Measurements from ENCODE around the gene NXN.

DNA sequence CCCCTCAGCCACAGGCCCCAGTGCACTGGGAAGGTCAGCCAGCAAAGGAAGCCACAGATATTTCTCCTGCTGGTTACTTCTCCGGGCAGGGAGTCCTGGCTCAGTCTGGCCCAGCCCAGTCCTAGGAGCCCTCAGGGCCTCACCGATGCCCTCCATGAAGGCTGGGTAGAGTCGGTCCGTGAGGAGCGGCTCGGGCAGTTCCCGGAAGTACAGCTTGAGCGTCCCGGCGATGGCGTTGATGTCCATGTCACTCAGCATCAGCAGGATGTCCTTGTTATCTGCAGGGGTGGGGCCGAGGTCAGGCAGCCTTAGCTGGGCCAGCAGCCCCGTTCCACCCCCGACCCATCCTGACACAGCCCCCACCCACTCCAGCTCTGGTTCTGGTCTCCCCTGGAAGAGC, 31.0 kb upstream of the NXN start:
- TF ChIP-seq POLR2AphosphoS5 (IDR thresholded peaks at IDR 0.05; ENCODE audit: insufficient read depth in 1 of 2, low read depth in 1 of 2): no peak
- TF ChIP-seq, protein P1, sequence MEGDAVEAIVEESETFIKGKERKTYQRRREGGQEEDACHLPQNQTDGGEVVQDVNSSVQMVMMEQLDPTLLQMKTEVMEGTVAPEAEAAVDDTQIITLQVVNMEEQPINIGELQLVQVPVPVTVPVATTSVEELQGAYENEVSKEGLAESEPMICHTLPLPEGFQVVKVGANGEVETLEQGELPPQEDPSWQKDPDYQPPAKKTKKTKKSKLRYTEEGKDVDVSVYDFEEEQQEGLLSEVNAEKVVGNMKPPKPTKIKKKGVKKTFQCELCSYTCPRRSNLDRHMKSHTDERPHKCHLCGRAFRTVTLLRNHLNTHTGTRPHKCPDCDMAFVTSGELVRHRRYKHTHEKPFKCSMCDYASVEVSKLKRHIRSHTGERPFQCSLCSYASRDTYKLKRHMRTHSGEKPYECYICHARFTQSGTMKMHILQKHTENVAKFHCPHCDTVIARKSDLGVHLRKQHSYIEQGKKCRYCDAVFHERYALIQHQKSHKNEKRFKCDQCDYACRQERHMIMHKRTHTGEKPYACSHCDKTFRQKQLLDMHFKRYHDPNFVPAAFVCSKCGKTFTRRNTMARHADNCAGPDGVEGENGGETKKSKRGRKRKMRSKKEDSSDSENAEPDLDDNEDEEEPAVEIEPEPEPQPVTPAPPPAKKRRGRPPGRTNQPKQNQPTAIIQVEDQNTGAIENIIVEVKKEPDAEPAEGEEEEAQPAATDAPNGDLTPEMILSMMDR (IDR thresholded peaks at IDR 0.05): no peak
- no peak for TF ChIP-seq POLR2A (IDR thresholded peaks at IDR 0.05)
